Psoas muscle (tissue), 8 donors: ENCODE data around the gene IRF7. TPM values are rescaled to one million over a fixed set of nuclear protein-coding genes. Genes with fewer than 3 reads are reported as not detected.

Experiments used
- ATAC-seq, 4 donors: fragments of 200-7000 bp; cut with Tn5 transposase; one replicate each; pipeline ENCODE4 v1.9.1; 2020; ENCODE audit warnings: moderate library complexity in 3 of 4, mild to moderate bottlenecking in 2 of 4
- DNase-seq, 2 donors: peaks; one replicate each; pipeline ENCODE4 v3.0.0-alpha.2; 2020
- H3K27ac ChIP-seq: fragments of 200-600 bp; one replicate; pipeline ENCODE4 v1.8.0; 2022
- H3K27me3 ChIP-seq, 3 donors: fragments of 200-600 bp in 1 of 3; one replicate each; pipeline versions ENCODE4 v1.6.1 to v1.8.0; 2013 to 2022; ENCODE audit warnings: low read length in 2 of 3, mild to moderate bottlenecking in 2 of 3, moderate library complexity in 1 of 3; ENCODE audit not compliant: insufficient read depth in 3 of 3
- H3K36me3 ChIP-seq, 2 donors: fragments of 200-600 bp in 1 of 2; one replicate each; pipeline versions ENCODE4 v1.6.1 to v1.8.0; 2013 to 2022; ENCODE audit warnings: low read depth in 1 of 2, mild to moderate bottlenecking in 1 of 2, moderate library complexity in 1 of 2; ENCODE audit not compliant: insufficient read depth in 1 of 2
- H3K4me1 ChIP-seq: fragments of 200-600 bp; one replicate; pipeline ENCODE4 v1.8.0; 2022
- H3K4me3 ChIP-seq: fragments of 200-600 bp; one replicate; pipeline ENCODE4 v1.8.0; 2022; ENCODE audit warnings: mild to moderate bottlenecking
- H3K9me3 ChIP-seq: fragments of 200-600 bp; one replicate; pipeline ENCODE4 v1.8.0; 2022
- WGBS, 3 donors: extraction: QIAGEN DNeasy Blood & Tissue Kit; methylation state at CpG; one replicate each; pipeline versions ENCODE4 v1.1.6 to v1.1.7; 2013; 5-methylcytosine and 5-hydroxymethylcytosine counted together
- intact Hi-C, 2 donors: fragments of 100-400 bp; cut with DNase I; formaldehyde crosslinking; loops; one replicate each; pipeline versions ENCODE4 v1.11.0 to v1.14.2; 2022
- polyA plus RNA-seq, 3 donors: library from polyadenylated mRNA; stranded (reverse); fragments of 200-250 nt; gene quantifications; one replicate each; pipeline ENCODE4 v1.2.3, GENCODE V29; 2013
- total RNA-seq, 4 donors: library from RNA; stranded (reverse); fragmentation: NEBNext Ultra II Directional in 2 of 4; extraction: Animal tissue kit (Norgen Biotek cat#: 25700) in 2 of 4; gene quantifications; one replicate each; pipeline versions ENCODE4 v1.2.1 to v1.2.4, GENCODE V29; 2021 to 2023
- TF ChIP-seq, protein P1 (sequence below): fragments of 200-600 bp; IDR thresholded peaks from one replicate; pipeline ENCODE4 v1.8.0; 2022; ENCODE audit warnings: antibody characterized with exemption
- donor health status: healthy with polysubstance abuse.
- donor health status: DM: no; HTN: no; CAD: no; lungs with moderate emphysema.
- donor health status: Bipolar disorder and iron deficiency.
- donor health status: healthy.
- donor health status: DM: yes; HTN: yes; CAD: no.
- donor health status: DM: no; HTN: no; CAD: no.
- donor health status: DM: no; HTN: no; CAD: no.
- donor health status: DM: yes; HTN: yes; CAD: no.

Gene IRF7
- total and polyA plus RNA-seq, 7 donors, result 7.5 to 23.1 (median 12.9) TPM

DNA sequence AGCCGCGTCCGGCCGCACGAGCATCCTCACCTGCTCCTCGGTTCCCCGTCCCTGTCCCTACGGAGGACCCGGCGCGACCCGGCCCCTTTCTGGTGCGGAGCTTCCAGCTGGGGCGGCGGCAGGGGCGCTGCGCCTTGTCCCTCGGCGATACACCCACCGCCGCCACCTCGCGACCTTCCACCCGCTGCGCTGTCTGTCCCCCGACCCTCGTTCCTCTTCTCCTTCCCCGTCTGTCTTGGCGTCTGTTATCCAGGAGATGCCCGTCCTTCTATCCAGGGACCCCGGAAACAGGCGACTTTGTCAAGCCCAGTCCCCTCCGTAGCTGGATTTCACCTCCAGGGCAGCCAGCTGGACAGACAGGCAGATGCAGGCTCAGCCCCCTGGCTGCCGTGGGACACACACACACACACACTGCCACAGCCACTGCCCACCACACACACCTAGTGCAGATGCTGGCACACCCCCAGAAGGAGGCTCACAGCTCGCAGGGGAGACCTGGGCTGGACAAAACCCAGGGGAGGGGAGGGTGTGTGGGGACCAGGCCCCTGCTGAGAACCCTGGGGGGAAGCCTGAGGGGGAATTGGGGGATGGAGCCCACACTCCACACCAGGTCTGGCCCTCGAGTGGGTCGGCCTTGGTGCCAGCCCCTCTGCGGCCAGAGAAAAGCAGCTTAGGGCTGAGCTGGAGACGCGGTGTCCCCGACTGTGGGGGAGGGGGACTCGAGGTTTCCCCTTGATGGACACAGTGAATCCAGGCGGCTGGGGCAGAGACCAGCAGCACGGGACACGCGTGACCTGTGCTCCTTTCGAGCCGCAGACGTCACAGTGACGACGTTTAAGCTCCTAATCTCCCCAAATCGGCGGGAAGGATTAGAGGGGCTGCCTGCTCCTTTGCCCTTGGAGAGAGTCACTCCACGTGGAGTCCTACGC lies 22.1 kb upstream of the IRF7 start:
- H3K36me3 ChIP-seq, result peaks cover 0 to 8% of the 10 kb centered on the region in 2 donors
- TF ChIP-seq, protein P1, sequence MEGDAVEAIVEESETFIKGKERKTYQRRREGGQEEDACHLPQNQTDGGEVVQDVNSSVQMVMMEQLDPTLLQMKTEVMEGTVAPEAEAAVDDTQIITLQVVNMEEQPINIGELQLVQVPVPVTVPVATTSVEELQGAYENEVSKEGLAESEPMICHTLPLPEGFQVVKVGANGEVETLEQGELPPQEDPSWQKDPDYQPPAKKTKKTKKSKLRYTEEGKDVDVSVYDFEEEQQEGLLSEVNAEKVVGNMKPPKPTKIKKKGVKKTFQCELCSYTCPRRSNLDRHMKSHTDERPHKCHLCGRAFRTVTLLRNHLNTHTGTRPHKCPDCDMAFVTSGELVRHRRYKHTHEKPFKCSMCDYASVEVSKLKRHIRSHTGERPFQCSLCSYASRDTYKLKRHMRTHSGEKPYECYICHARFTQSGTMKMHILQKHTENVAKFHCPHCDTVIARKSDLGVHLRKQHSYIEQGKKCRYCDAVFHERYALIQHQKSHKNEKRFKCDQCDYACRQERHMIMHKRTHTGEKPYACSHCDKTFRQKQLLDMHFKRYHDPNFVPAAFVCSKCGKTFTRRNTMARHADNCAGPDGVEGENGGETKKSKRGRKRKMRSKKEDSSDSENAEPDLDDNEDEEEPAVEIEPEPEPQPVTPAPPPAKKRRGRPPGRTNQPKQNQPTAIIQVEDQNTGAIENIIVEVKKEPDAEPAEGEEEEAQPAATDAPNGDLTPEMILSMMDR, result no peak
- intact Hi-C loops, result loop anchor here in 1 of 2 donors (5.0 kb wide), 1 partner anchor 44 kb away; no protein-coding TSS in a partner anchor
- peaks cover 0 to 20% (median 18%) of the 10 kb centered on the region in 3 donors for H3K27me3 ChIP-seq
- no peak overlapping the region for H3K27ac ChIP-seq
- ATAC-seq, result no peak
- no peaks in the 10 kb centered on the region for H3K9me3 ChIP-seq
- H3K4me1 ChIP-seq, result peaks cover 12% of the 10 kb centered on the region
- 37 to 52% (median 37%) methylated on average over 46 to 55 of the region's 55 CpGs for WGBS, 3 donors
- DNase-seq, result peak in 1 of 2 donors; percentile 51
- H3K4me3 ChIP-seq, result peak overlapping the region; percentile 44

DNA sequence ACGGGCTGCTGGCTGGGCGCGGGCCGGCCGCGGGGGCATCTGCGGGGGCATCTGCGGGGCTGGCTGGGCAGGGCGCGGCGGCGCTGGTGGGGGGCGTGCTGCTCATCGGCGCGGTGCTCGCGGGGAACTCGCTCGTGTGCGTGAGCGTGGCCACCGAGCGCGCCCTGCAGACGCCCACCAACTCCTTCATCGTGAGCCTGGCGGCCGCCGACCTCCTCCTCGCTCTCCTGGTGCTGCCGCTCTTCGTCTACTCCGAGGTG lies 21.5 kb upstream of the IRF7 start:
- H3K27ac ChIP-seq, result no peak overlapping the region
- no peaks in the 10 kb centered on the region for H3K9me3 ChIP-seq
- peaks cover 0 to 7% of the 10 kb centered on the region in 2 donors for H3K36me3 ChIP-seq
- TF ChIP-seq, protein P1, result no peak
- WGBS, 3 donors, result 2 to 8% (median 6%) methylated on average over 12 to 34 of the region's 34 CpGs
- H3K27me3 ChIP-seq, result peaks cover 0 to 20% (median 18%) of the 10 kb centered on the region in 3 donors
- ATAC-seq, result no peak
- H3K4me1 ChIP-seq, result peaks cover 17% of the 10 kb centered on the region
- intact Hi-C loops, result loop anchor here in 1 of 2 donors (5.0 kb wide), 1 partner anchor 45 kb away; no protein-coding TSS in a partner anchor
- peak in 1 of 2 donors; percentile 48 for DNase-seq
- peak overlapping the region; percentile 44 for H3K4me3 ChIP-seq

GRCh38 chr11:636511-637332 lies 21.0 kb upstream of the IRF7 start, which contains the start of gene DRD4:
TSS of gene DRD4 (plus strand) at chr11:637269. CDS start at chr11:637305, 36 bp downstream.
- H3K4me1 ChIP-seq, result peaks cover 19% of the 10 kb centered on the region

DNA sequence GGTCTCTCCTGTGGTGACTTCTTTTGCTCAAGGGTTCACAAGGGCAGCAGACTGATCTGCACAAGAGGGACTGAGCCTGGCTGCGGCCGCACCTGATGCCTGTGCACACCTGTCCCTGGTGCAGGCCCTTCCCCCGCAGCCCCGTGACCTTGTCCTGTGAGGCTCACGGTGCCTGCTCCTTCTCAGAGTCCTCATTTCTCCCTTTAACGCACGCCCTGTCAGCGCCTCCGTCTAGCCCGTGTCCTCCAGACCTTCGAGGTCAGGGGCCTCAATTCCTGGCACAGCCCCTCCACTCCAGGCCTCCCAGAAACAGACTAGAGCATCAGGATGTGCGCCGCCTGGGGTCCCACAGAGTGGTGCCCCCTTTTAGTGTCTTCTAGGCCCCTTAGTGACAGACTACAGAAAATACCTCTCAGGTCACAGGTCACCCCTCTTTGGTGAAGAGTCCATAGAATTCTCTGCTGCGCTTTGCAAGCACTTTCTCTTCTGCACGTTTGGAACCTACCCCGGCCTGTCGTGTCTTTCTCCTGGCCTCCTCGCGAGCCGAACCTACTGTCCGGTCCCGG lies 20.3 kb upstream of the IRF7 start:
- TF ChIP-seq, protein P1, result no peak
- DNase-seq, result no peak
- peaks cover 0 to 20% (median 18%) of the 10 kb centered on the region in 3 donors for H3K27me3 ChIP-seq
- no peak for ATAC-seq
- H3K36me3 ChIP-seq, result no peaks in the 10 kb centered on the region
- H3K27ac ChIP-seq, result no peak overlapping the region
- 66 to 72% (median 70%) methylated on average over 22 of the region's 22 CpGs for WGBS, 3 donors
- intact Hi-C loops, result loop anchor here in 1 of 2 donors (5.0 kb wide), 1 partner anchor 46 kb away; no protein-coding TSS in a partner anchor
- no peak overlapping the region for H3K4me3 ChIP-seq
- peaks cover 23% of the 10 kb centered on the region for H3K4me1 ChIP-seq
- H3K9me3 ChIP-seq, result no peaks in the 10 kb centered on the region

More at GRCh38 chr11:636511-637332, 21.0 kb upstream of the IRF7 start, which contains the start of gene DRD4:
- intact Hi-C loops, result loop anchor here in 1 of 2 donors (5.0 kb wide), 1 partner anchor 46 kb away; no protein-coding TSS in a partner anchor
- WGBS, 3 donors, result 16 to 21% (median 18%) methylated on average over 57 to 100 of the region's 100 CpGs
- Histone ChIP-seq H3K4me3 (peak within 1 kb of the TSS; percentile 44), H3K9me3 (no peaks in the 10 kb centered on the region), H3K27me3 (peaks cover 0 to 20% (median 18%) of the 10 kb centered on the region in 3 donors), H3K27ac (no peak within 1 kb of the TSS), H3K36me3 (peaks cover 0 to 2% of the 10 kb centered on the region in 2 donors)
- ATAC-seq, result peak; percentile 16 to 30 (median 24)
- DNase-seq, result peak in 1 of 2 donors; percentile 49
- TF ChIP-seq, protein P1, result no peak
